BLaER1 (cell line): Measurements from ENCODE around the gene POU2F2.
A peak's percentile ranks its signal among the peaks of the same experiment; 100 is the strongest.

Experiments used
- H3K27ac ChIP-seq: shearing (Covaris generic); formaldehyde crosslinking; 2 replicates; pipeline ENCODE4 v1.8.1; 2022
- H3K27me3 ChIP-seq: shearing (Covaris generic); formaldehyde crosslinking; 2 replicates; pipeline ENCODE4 v1.8.1; 2022
- H3K36me3 ChIP-seq: shearing (Covaris generic); formaldehyde crosslinking; 2 replicates; pipeline ENCODE4 v1.8.1; 2022
- H3K4me1 ChIP-seq: shearing (Covaris generic); formaldehyde crosslinking; 2 replicates; pipeline ENCODE4 v1.8.1; 2022
- H3K4me2 ChIP-seq: shearing (Covaris generic); formaldehyde crosslinking; 2 replicates; pipeline ENCODE4 v1.8.1; 2022
- H3K4me3 ChIP-seq: shearing (Covaris generic); formaldehyde crosslinking; 2 replicates; pipeline ENCODE4 v1.8.1; 2022
- H3K9ac ChIP-seq: shearing (Covaris generic); formaldehyde crosslinking; 2 replicates; pipeline ENCODE4 v1.8.1; 2022
- H3K9me3 ChIP-seq: shearing (Covaris generic); formaldehyde crosslinking; 2 replicates; pipeline ENCODE4 v1.8.1; 2022
- H4K20me1 ChIP-seq: shearing (Covaris generic); formaldehyde crosslinking; 2 replicates; pipeline ENCODE4 v1.8.1; 2022
- Cebpa-rat ChIP-seq: shearing (Covaris generic); IDR thresholded peaks from 2 replicates; pipeline ENCODE4 v1.8.1; 2022

POU2F2 gene

GRCh38 chr19:42116308-42117075, 15.8 kb downstream of the POU2F2 start:
- Histone ChIP-seq H3K36me3 (peaks cover 18% of the 10 kb centered on the region), H3K9ac (no peak overlapping the region), H3K27ac (peak overlapping the region; percentile 49; the same call in 1 of the 2 replicates), H3K4me2 (peak overlapping the region; percentile 90; the same call in 1 of the 2 replicates), H3K4me1 (peaks cover 99% of the 10 kb centered on the region), H3K27me3 (no peaks in the 10 kb centered on the region), H4K20me1 (no peaks in the 10 kb centered on the region), H3K4me3 (no peak overlapping the region), H3K9me3 (no peaks in the 10 kb centered on the region)
- TF ChIP-seq Cebpa-rat = no peak

- Histone ChIP-seq H3K9me3 (no peaks in the 10 kb centered on the region), H3K4me3 (no peak overlapping the region), H3K4me2 (peak overlapping the region; percentile 90), H3K4me1 (peaks cover 96% of the 10 kb centered on the region), H3K27ac (peak overlapping the region; percentile 81), H3K9ac (peak overlapping the region; percentile 71; the same call in 1 of the 2 replicates), H4K20me1 (no peaks in the 10 kb centered on the region), H3K27me3 (no peaks in the 10 kb centered on the region), H3K36me3 (peaks cover 18% of the 10 kb centered on the region)
- TF ChIP-seq Cebpa-rat = no peak
Observed at GRCh38 chr19:42115705-42116104, 16.5 kb downstream of the POU2F2 start.

GRCh38 chr19:42115219-42115618, 17.0 kb downstream of the POU2F2 start:
- TF ChIP-seq Cebpa-rat = no peak
- Histone ChIP-seq H3K36me3 (peaks cover 18% of the 10 kb centered on the region), H4K20me1 (no peaks in the 10 kb centered on the region), H3K27ac (peak overlapping the region; percentile 81), H3K4me1 (peaks cover 91% of the 10 kb centered on the region), H3K27me3 (no peaks in the 10 kb centered on the region), H3K4me2 (peak overlapping the region; percentile 90), H3K4me3 (no peak overlapping the region), H3K9ac (peak overlapping the region; percentile 71; the same call in 1 of the 2 replicates), H3K9me3 (no peaks in the 10 kb centered on the region)

- Histone ChIP-seq H3K36me3 (peaks cover 18% of the 10 kb centered on the region), H3K4me2 (peak overlapping the region; percentile 90), H3K4me3 (peak overlapping the region; percentile 55), H3K27me3 (no peaks in the 10 kb centered on the region), H3K4me1 (peaks cover 88% of the 10 kb centered on the region), H3K27ac (peak overlapping the region; percentile 81), H4K20me1 (no peaks in the 10 kb centered on the region), H3K9ac (peak overlapping the region; percentile 71), H3K9me3 (no peaks in the 10 kb centered on the region)
- no peak for TF ChIP-seq Cebpa-rat
Observed at GRCh38 chr19:42114412-42114811, 17.8 kb downstream of the POU2F2 start.

- TF ChIP-seq Cebpa-rat = no peak
- Histone ChIP-seq H3K27me3 (no peaks in the 10 kb centered on the region), H3K4me1 (peaks cover 88% of the 10 kb centered on the region), H4K20me1 (no peaks in the 10 kb centered on the region), H3K9ac (peak overlapping the region; percentile 71), H3K27ac (peak overlapping the region; percentile 81), H3K9me3 (no peaks in the 10 kb centered on the region), H3K4me2 (peak overlapping the region; percentile 90), H3K4me3 (peak overlapping the region; percentile 55), H3K36me3 (peaks cover 18% of the 10 kb centered on the region)
Observed at GRCh38 chr19:42113641-42114348, 18.5 kb downstream of the POU2F2 start.

- TF ChIP-seq Cebpa-rat = no peak
- Histone ChIP-seq H3K27ac (0 out of 2 replicates have a peak overlapping the region, but pooled peaks have one; percentile 5), H3K4me3 (no peak overlapping the region), H3K27me3 (no peaks in the 10 kb centered on the region), H3K4me1 (peaks cover 71% of the 10 kb centered on the region), H3K36me3 (peaks cover 11% of the 10 kb centered on the region), H3K4me2 (peak overlapping the region; percentile 90), H3K9ac (no peak overlapping the region), H4K20me1 (no peaks in the 10 kb centered on the region), H3K9me3 (no peaks in the 10 kb centered on the region)
Observed at GRCh38 chr19:42111811-42112210, 20.4 kb downstream of the POU2F2 start.

- no peak overlapping the region for H3K4me3 ChIP-seq
- H3K9me3 ChIP-seq = no peaks in the 10 kb centered on the region
- peak overlapping the region; percentile 90; the same call in 1 of the 2 replicates for H3K4me2 ChIP-seq
- no peak overlapping the region for H3K9ac ChIP-seq
- peaks cover 7% of the 10 kb centered on the region for H3K36me3 ChIP-seq
- no peaks in the 10 kb centered on the region for H4K20me1 ChIP-seq
- peaks cover 67% of the 10 kb centered on the region for H3K4me1 ChIP-seq
- TF ChIP-seq Cebpa-rat = no peak
- 0 out of 2 replicates have a peak overlapping the region, but pooled peaks have one; percentile 5 for H3K27ac ChIP-seq
- no peaks in the 10 kb centered on the region for H3K27me3 ChIP-seq
Observed at GRCh38 chr19:42111384-42111783, 20.9 kb downstream of the POU2F2 start.

- Histone ChIP-seq H3K27me3 (no peaks in the 10 kb centered on the region), H3K4me2 (no peak overlapping the region), H3K36me3 (no peaks in the 10 kb centered on the region), H3K9ac (no peak overlapping the region), H4K20me1 (no peaks in the 10 kb centered on the region), H3K4me1 (peaks cover 60% of the 10 kb centered on the region), H3K27ac (no peak overlapping the region), H3K4me3 (no peak overlapping the region), H3K9me3 (no peaks in the 10 kb centered on the region)
- TF ChIP-seq Cebpa-rat = no peak
Observed at GRCh38 chr19:42110658-42111057, 21.6 kb downstream of the POU2F2 start.

- Histone ChIP-seq H3K4me1 (peaks cover 52% of the 10 kb centered on the region), H3K9ac (no peak overlapping the region)
Observed at GRCh38 chr19:42109896-42110295, 22.4 kb downstream of the POU2F2 start.

More at GRCh38 chr19:42109896-42110295, 22.4 kb downstream of the POU2F2 start:
- Histone ChIP-seq H3K4me2 (no peak overlapping the region), H4K20me1 (no peaks in the 10 kb centered on the region), H3K4me3 (no peak overlapping the region), H3K27ac (no peak overlapping the region), H3K27me3 (no peaks in the 10 kb centered on the region), H3K9me3 (no peaks in the 10 kb centered on the region), H3K36me3 (no peaks in the 10 kb centered on the region)
- TF ChIP-seq Cebpa-rat = no peak
